Measurements from ENCODE around the gene GCK.
"Not testable (repeated sequence)": the region's sequence is repeated elsewhere in the genome, so short reads cannot be mapped to it uniquely, and the experiment has no call there.

GCK gene

DNA sequence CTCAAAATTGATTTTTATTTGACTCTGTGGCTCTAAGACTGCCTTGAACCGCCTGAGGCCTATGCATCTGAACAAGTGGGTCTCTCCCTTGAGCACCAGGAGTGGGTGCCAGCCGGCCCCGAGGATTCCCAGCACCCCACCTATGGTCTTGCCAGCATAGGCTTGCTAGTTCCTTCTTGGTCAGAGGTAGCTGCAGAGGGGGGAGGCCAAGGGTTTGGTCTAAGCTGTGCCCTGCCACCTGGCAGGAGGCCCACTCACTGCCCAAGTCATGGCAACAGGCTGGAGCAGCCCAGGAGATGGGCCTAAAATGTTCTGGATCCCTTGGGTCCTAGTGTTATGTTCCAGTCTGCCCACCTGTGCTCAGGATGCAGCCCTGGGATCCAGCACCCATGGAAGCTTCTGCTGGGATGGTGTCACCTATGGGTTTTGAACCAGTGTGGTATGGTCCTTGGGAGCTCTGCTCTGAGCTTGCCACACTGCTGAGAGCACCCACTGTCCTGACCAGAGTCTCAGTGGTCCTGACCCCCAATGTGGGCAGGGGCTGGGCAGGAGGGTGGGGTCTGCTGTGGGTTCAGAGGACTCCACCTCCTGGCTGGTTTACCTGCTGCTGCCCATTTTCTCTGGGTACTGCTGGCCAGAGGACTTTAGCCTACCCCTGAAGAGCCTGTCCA lies 24.1 kb upstream of the GCK start:
- Histone ChIP-seq H3K36me3 (ENCODE audit: insufficient read depth, low read depth, low read length) (peaks cover 54% of the 10 kb centered on the region), H3K27me3 (ENCODE audit: insufficient read depth, low read length) (no peaks in the 10 kb centered on the region), H3K4me3 (ENCODE audit: low read length) (no peak overlapping the region), H3K9me3 (ENCODE audit: insufficient read depth, low read depth, low read length) (no peaks in the 10 kb centered on the region), H3K27ac (ENCODE audit: low read length) (no peak overlapping the region), H3K9ac (ENCODE audit: low read depth, low read length) (peak overlapping the region; percentile 51), H3K4me1 (ENCODE audit: insufficient read depth, low read length) (peaks cover 11% of the 10 kb centered on the region; the same call in 1 of the 2 replicates)

DNA sequence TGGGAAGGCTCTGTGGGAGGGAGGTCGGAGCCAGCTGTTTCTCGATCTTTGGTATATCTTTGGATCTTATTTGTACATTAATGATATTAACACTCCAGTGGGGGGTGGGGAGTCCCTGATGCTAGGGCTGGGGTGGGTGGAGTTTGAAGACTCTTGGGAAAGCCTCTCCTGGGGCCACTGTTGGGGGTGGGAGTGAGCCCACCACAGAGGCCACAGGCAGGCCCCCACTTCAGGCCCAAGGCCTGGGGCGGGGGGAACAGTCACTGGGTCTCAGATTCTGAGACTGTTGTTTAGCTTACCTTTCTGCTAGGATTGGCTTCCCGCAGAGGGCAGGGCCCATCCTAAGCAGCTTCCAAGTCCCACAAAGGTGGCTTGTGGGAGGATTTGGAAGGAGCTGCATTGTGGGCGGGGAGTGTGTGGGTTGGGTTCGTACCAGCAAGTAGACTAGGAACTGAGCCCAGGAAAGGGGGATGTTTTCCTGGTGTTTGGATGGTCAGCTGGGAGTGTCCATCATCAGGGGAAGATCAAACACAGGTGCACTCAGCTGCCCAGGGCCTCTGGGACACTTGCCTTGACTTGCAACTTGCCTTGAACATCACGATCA lies 23.4 kb upstream of the GCK start:
- H3K36me3 ChIP-seq (ENCODE audit: insufficient read depth, low read depth, low read length) = peaks cover 60% of the 10 kb centered on the region
- H3K4me1 ChIP-seq (ENCODE audit: insufficient read depth, low read length) = peaks cover 11% of the 10 kb centered on the region; the same call in 1 of the 2 replicates
- no peak overlapping the region for H3K4me3 ChIP-seq (ENCODE audit: low read length)
- H3K9ac ChIP-seq (ENCODE audit: low read depth, low read length) = no peak overlapping the region
- H3K27ac ChIP-seq (ENCODE audit: low read length) = no peak overlapping the region
- no peaks in the 10 kb centered on the region for H3K27me3 ChIP-seq (ENCODE audit: insufficient read depth, low read length)
- no peaks in the 10 kb centered on the region for H3K9me3 ChIP-seq (ENCODE audit: insufficient read depth, low read depth, low read length)

DNA sequence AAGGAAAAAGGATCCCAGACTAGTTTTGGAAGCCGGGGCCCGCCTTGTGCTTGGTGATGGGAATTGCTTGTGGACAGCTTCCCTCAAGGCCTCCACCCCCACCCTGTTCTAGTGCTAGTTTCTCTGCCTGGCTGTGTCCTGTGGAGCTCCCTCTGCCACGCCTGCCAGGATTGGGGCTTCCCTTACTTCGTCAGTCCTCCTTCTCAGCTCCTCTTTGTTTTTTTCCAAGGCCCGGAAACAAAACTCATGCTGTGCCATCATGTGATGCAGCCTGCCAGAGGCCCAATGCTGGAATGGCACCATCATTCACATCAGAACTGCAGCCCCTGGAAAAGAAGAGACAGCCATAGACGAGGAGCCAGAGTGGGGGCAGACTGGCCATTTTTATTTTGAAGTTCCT lies 22.8 kb upstream of the GCK start:
- Histone ChIP-seq H3K27ac (ENCODE audit: low read length) (no peak overlapping the region), H3K4me1 (ENCODE audit: insufficient read depth, low read length) (peaks cover 11% of the 10 kb centered on the region; the same call in 1 of the 2 replicates), H3K36me3 (ENCODE audit: insufficient read depth, low read depth, low read length) (peaks cover 66% of the 10 kb centered on the region), H3K9ac (ENCODE audit: low read depth, low read length) (no peak overlapping the region), H3K4me3 (ENCODE audit: low read length) (no peak overlapping the region), H3K9me3 (ENCODE audit: insufficient read depth, low read depth, low read length) (no peaks in the 10 kb centered on the region), H3K27me3 (ENCODE audit: insufficient read depth, low read length) (no peaks in the 10 kb centered on the region)

- Histone ChIP-seq H3K4me1 (ENCODE audit: insufficient read depth, low read length) (peaks cover 11% of the 10 kb centered on the region; the same call in 1 of the 2 replicates), H3K9ac (ENCODE audit: low read depth, low read length) (no peak overlapping the region), H3K9me3 (ENCODE audit: insufficient read depth, low read depth, low read length) (no peaks in the 10 kb centered on the region), H3K4me3 (ENCODE audit: low read length) (no peak overlapping the region), H3K27ac (ENCODE audit: low read length) (no peak overlapping the region), H3K36me3 (ENCODE audit: insufficient read depth, low read depth, low read length) (peaks cover 75% of the 10 kb centered on the region), H3K27me3 (ENCODE audit: insufficient read depth, low read length) (no peaks in the 10 kb centered on the region)
These were observed 22.0 kb upstream of the GCK start for GRCh38 chr7:44211126-44211675.

DNA sequence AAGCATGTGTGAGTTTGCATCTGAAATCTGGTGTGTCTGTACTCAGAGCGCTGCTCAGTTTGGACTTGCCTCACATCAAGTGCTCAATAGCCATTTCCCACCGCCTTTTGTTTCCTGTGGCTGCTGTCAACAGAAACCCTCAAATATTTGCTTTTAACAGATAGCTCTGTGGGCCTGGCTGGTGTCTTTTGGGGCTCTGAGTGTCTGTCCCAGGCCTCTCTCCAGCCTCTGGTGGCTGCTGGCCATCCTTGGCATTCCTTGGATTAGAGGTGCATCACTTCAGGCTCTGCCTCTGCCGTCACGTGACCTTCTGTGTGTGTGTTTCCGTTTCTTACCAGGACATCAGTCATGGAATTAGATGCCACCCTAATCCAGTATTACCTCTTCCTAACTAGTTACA lies 20.9 kb upstream of the GCK start:
- no peak overlapping the region for H3K4me3 ChIP-seq (ENCODE audit: low read length)
- peaks cover 11% of the 10 kb centered on the region; the same call in 1 of the 2 replicates for H3K4me1 ChIP-seq (ENCODE audit: insufficient read depth, low read length)
- H3K36me3 ChIP-seq (ENCODE audit: insufficient read depth, low read depth, low read length) = peaks cover 85% of the 10 kb centered on the region
- no peaks in the 10 kb centered on the region for H3K27me3 ChIP-seq (ENCODE audit: insufficient read depth, low read length)
- H3K9ac ChIP-seq (ENCODE audit: low read depth, low read length) = no peak overlapping the region
- H3K27ac ChIP-seq (ENCODE audit: low read length) = no peak overlapping the region
- no peaks in the 10 kb centered on the region for H3K9me3 ChIP-seq (ENCODE audit: insufficient read depth, low read depth, low read length)

GRCh38 chr7:44208085-44208484 lies 18.8 kb upstream of the GCK start:
- H3K27ac ChIP-seq (ENCODE audit: low read length) = no peak overlapping the region
- peaks cover 89% of the 10 kb centered on the region for H3K36me3 ChIP-seq (ENCODE audit: insufficient read depth, low read depth, low read length)
- H3K4me3 ChIP-seq (ENCODE audit: low read length) = no peak overlapping the region
- H3K27me3 ChIP-seq (ENCODE audit: insufficient read depth, low read length) = no peaks in the 10 kb centered on the region
- H3K9me3 ChIP-seq (ENCODE audit: insufficient read depth, low read depth, low read length) = no peaks in the 10 kb centered on the region
- no peak overlapping the region for H3K9ac ChIP-seq (ENCODE audit: low read depth, low read length)
- no peaks in the 10 kb centered on the region for H3K4me1 ChIP-seq (ENCODE audit: insufficient read depth, low read length)

DNA sequence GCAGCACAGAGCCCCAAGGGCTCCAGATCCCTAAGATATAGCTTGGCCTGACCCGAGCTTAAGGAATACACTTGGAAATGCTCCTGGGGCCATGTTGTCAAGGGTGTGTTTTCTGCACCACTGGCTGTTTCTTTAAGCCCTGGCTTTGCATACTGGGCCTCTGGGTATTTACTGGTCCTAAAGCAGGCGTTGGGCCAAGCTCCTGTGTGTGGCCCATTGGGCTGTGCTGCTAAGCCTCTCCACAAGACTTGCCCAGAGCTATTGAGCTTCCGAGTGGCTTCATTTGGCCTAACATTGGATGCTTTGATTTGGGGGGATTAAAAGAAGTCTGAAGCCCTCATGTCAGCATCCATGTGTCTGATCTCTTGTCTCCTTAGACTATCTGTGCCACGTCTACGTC lies 16.8 kb upstream of the GCK start:
- no peak overlapping the region for H3K27ac ChIP-seq (ENCODE audit: low read length)
- peaks cover 69% of the 10 kb centered on the region for H3K36me3 ChIP-seq (ENCODE audit: insufficient read depth, low read depth, low read length)
- no peak overlapping the region for H3K9ac ChIP-seq (ENCODE audit: low read depth, low read length)
- no peaks in the 10 kb centered on the region for H3K4me1 ChIP-seq (ENCODE audit: insufficient read depth, low read length)
- no peak overlapping the region for H3K4me3 ChIP-seq (ENCODE audit: low read length)
- H3K9me3 ChIP-seq (ENCODE audit: insufficient read depth, low read depth, low read length) = no peaks in the 10 kb centered on the region
- no peaks in the 10 kb centered on the region for H3K27me3 ChIP-seq (ENCODE audit: insufficient read depth, low read length)

DNA sequence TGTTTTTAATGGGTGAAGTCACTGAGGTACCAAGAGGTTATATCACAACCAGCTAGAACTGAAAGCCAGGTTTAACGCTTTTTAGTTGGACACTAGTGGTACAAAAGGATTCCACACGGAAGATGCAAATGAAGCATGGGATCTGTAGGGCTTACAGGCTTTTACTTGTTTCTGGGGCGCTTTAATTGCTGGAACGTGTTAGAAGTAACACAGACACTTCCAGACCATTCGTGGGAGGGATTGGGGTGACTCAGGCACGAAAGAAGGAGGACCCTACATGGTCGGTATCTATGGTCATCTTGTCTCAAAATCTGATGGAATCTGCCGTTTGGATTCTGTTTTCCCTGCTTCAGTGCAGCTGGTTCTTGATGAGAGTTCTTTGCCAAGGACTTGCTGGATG lies 12.6 kb upstream of the GCK start:
- Histone ChIP-seq H3K27ac (ENCODE audit: low read length) (no peak overlapping the region), H3K27me3 (ENCODE audit: insufficient read depth, low read length) (peaks cover 12% of the 10 kb centered on the region; the same call in 1 of the 2 replicates), H3K9me3 (ENCODE audit: insufficient read depth, low read depth, low read length) (no peaks in the 10 kb centered on the region), H3K4me3 (ENCODE audit: low read length) (peak overlapping the region; percentile 90), H3K36me3 (ENCODE audit: insufficient read depth, low read depth, low read length) (peaks cover 27% of the 10 kb centered on the region), H3K9ac (ENCODE audit: low read depth, low read length) (peak overlapping the region; percentile 88; the same call in 1 of the 2 replicates), H3K4me1 (ENCODE audit: insufficient read depth, low read length) (no peaks in the 10 kb centered on the region)

GRCh38 chr7:44200699-44201461 lies 11.6 kb upstream of the GCK start, which contains the start of gene YKT6:
Gene YKT6 (plus strand): TSS chr7:44200978. CDS start chr7:44201136, 158 bp downstream.
- Histone ChIP-seq H3K9ac (ENCODE audit: low read depth, low read length) (peak within 1 kb of the TSS; percentile 88), H3K4me1 (ENCODE audit: insufficient read depth, low read length) (no peaks in the 10 kb centered on the region), H3K27ac (ENCODE audit: low read length) (no peak within 1 kb of the TSS), H3K4me3 (ENCODE audit: low read length) (peak within 1 kb of the TSS; percentile 90), H3K36me3 (ENCODE audit: insufficient read depth, low read depth, low read length) (peaks cover 18% of the 10 kb centered on the region), H3K9me3 (ENCODE audit: insufficient read depth, low read depth, low read length) (no peaks in the 10 kb centered on the region), H3K27me3 (ENCODE audit: insufficient read depth, low read length) (peaks cover 12% of the 10 kb centered on the region; the same call in 1 of the 2 replicates)

DNA sequence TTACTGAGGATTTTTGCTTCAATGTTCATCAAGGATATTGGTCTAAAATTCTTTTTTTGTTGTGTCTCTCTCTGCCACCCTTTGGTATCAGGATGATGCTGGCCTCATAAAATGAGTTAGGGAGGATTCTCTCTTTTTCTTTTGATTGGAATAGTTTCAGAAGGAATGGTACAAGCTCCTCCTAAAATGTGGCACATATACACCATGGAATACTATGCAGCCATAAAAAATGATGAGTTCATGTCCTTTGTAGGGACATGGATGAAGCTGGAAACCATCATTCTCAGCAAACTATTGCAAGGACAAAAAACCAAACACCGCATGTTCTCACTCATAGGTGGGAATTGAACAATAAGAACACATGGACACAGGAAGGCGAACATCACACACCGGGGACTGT lies 10.9 kb upstream of the GCK start:
- not testable (repeated sequence) for H3K9me3 ChIP-seq (ENCODE audit: insufficient read depth, low read depth, low read length); H3K4me3 ChIP-seq (ENCODE audit: low read length)
- H3K27me3 ChIP-seq (ENCODE audit: insufficient read depth, low read length) = peaks cover 12% of the 10 kb centered on the region; the same call in 1 of the 2 replicates

DNA sequence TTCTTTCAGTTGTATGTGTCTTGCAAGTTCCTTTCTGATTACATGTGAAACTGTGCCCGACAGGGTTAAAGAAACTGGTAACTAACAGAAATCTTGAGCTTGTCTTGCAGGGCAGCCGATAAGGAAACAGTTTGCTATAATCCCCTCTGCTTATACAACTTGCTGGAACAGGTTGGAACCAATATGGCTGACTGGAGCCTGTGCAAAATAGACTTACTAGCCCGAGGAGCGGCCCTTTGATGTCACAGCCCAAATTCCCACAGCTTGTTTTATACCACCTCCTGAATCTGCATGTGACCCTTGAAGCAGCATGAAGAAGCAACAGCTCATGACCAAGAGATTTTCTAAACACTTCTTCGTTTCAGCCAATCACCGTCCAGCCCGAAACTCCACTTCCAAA lies 8.2 kb upstream of the GCK start:
- Histone ChIP-seq H3K4me1 (ENCODE audit: insufficient read depth, low read length) (no peaks in the 10 kb centered on the region), H3K27me3 (ENCODE audit: insufficient read depth, low read length) (peaks cover 12% of the 10 kb centered on the region; the same call in 1 of the 2 replicates)

More for the DNA sequence above, 10.9 kb upstream of the GCK start:
- not testable (repeated sequence) for H3K4me1 ChIP-seq (ENCODE audit: insufficient read depth, low read length); H3K27ac ChIP-seq (ENCODE audit: low read length); H3K9ac ChIP-seq (ENCODE audit: low read depth, low read length)
- H3K36me3 ChIP-seq (ENCODE audit: insufficient read depth, low read depth, low read length) = peaks cover 11% of the 10 kb centered on the region

More for the DNA sequence above, 8.2 kb upstream of the GCK start:
- Histone ChIP-seq H3K27ac (ENCODE audit: low read length) (no peak overlapping the region), H3K9me3 (ENCODE audit: insufficient read depth, low read depth, low read length) (no peaks in the 10 kb centered on the region), H3K4me3 (ENCODE audit: low read length) (no peak overlapping the region), H3K36me3 (ENCODE audit: insufficient read depth, low read depth, low read length) (no peaks in the 10 kb centered on the region), H3K9ac (ENCODE audit: low read depth, low read length) (no peak overlapping the region)
